DOHH2 (cell line): ENCODE measurements around the gene NOTCH1.

Experiments
- EZH2phosphoT487 ChIP-seq: fragments of 200-600 bp; sonication (generic); IDR thresholded peaks from 2 replicates; pipeline ENCODE4 v1.6.1; 2017; ENCODE audit warnings: borderline replicate concordance, mild to moderate bottlenecking, antibody characterized with exemption, low read length, moderate library complexity, mixed read lengths
- TF ChIP-seq, protein P1 (sequence below): fragments of 200-600 bp; sonication (generic); IDR thresholded peaks from one replicate; pipeline ENCODE4 v1.5.1; 2014; ENCODE audit warnings: antibody characterized with exemption, mild to moderate bottlenecking, low read depth, low read length; ENCODE audit not compliant: poor library complexity, severe bottlenecking

- TF ChIP-seq, protein P1, sequence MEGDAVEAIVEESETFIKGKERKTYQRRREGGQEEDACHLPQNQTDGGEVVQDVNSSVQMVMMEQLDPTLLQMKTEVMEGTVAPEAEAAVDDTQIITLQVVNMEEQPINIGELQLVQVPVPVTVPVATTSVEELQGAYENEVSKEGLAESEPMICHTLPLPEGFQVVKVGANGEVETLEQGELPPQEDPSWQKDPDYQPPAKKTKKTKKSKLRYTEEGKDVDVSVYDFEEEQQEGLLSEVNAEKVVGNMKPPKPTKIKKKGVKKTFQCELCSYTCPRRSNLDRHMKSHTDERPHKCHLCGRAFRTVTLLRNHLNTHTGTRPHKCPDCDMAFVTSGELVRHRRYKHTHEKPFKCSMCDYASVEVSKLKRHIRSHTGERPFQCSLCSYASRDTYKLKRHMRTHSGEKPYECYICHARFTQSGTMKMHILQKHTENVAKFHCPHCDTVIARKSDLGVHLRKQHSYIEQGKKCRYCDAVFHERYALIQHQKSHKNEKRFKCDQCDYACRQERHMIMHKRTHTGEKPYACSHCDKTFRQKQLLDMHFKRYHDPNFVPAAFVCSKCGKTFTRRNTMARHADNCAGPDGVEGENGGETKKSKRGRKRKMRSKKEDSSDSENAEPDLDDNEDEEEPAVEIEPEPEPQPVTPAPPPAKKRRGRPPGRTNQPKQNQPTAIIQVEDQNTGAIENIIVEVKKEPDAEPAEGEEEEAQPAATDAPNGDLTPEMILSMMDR = no peak
- no peak for TF ChIP-seq EZH2phosphoT487
Observed at GRCh38 chr9:136537411-136537810, 8.4 kb downstream of the NOTCH1 start.
